Measurements from ENCODE around the gene PPP1R27.

PPP1R27 gene

DNA sequence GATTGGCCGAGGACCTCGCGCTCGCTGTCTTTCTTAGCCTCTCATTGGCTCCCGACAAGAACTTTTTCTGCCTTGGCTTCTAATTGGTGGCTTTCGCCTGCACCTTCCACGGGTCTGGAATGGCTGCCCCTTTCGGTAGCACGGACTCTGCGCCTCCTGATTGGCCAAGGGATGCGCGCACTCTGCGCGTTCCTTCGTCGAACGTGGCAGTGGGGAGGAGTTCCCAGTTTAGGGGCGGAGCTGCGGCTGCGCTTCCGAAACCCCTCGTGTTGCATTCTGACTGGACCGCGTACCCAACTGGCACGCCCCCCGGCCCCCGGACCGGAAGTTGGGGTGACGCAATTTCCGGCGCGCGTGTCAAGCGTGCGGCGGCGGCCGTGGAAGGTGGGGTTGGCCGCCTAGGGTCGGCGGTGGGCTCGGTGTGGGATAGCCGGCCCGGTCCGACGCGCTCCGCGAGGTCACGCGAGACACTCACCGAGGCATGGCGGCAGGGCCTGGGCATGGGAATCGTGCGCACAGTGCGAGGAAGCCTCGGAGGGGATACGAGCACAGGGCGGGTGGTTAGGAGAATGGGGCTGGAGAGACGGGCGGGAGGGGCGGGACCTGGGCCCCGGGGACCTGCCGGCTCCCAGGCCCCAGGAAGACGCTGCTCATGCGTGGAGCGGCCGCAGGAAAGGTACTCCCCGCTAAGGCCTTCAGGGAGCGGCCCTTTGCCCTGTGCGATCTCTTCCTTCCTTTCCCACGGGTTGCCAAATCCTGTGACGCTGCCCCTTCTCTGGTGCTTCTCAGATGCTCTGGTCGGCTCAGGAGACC, 26.1 kb upstream of the PPP1R27 start:
- DNase-seq = peak; percentile 95

DNA sequence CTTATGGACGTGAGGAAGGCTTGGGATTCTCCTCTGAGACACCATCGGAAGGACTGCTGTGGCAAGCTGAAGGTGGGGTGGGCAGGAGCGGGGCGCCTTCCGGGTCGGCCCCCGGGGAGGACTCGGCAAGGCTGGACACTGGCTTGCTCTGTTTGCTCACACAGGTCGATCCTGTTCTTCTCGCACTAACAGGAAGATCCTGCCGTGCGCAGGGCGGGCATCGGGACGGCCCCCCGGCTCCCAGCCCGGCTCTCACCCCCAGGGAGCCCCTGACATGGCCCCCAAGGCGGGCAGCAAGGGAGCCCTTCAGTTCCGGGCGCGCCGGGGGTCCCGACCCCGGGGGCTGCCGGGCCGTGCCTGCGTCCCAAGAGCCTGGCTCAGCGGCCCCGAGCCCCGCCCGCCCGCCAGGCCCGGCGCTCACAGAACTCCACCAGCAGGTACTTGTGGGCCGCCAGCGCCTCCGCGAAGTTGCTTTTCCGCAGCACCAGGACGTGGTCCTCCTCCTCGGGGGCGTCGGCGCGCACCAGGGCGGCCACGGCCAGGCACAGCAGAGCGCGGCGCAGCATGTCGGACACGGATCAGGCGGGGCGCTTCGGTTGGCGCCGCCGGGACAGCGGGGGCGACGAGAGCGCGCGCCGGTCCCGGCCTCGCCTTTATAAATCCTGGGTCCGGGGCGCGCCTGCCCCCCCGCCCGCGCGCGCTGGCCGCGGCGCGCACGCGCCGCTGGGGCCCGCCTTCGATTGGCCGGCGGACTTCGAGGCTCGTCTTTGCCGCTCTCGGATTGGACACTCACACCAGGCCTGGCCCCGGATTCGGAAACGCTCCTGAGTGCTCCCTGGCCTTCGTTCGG, 25.3 kb upstream of the PPP1R27 start, which contains the start of gene P4HB:
TSS of gene P4HB (minus strand) at position 630 of the 850 bp plus-strand sequence. CDS start at position 566, 64 bp downstream.
- no peak for DNase-seq

DNA sequence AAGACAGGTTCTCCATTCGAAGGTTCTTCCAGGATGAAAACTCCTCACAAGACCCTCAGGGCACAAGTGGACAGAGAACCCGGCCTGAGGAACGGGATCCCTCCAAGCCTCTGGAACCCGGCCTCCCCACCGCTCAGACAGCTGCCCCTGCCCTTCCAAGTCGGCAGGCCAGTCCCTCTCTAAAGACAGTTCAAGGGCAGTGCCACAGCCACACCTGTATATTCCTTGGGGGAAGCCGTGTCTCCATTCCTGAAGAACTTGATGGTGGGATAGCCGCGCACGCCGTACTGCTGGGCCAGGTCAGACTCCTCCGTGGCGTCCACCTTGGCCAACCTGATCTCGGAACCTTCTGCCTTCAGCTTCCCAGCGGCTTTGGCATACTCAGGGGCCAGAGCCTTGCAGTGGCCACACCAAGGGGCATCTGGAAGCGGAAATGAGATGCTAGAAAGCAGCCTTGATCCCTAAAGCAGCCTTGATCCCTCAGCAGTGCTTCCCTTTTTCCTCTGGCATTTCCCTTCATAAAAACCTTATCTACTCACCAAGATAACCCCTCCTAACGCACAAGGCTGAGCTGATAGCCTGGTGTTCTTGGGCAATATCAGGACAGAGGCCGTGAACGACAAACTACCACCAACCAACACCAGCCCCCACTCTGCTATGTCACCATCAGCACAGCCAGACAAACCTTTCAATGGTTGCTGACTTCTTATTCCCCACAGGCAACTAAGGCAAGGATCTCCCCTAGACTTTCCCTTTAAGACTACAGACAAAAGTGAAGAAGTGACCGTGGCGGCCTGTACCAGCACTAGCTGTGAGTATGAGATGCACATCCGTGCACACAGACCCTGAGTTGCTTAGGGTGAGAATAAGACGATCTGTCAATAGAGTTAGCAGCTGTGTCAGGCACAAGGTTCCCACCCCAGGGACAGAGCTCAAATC, 24.4 kb upstream of the PPP1R27 start:
- no peak for DNase-seq

DNA sequence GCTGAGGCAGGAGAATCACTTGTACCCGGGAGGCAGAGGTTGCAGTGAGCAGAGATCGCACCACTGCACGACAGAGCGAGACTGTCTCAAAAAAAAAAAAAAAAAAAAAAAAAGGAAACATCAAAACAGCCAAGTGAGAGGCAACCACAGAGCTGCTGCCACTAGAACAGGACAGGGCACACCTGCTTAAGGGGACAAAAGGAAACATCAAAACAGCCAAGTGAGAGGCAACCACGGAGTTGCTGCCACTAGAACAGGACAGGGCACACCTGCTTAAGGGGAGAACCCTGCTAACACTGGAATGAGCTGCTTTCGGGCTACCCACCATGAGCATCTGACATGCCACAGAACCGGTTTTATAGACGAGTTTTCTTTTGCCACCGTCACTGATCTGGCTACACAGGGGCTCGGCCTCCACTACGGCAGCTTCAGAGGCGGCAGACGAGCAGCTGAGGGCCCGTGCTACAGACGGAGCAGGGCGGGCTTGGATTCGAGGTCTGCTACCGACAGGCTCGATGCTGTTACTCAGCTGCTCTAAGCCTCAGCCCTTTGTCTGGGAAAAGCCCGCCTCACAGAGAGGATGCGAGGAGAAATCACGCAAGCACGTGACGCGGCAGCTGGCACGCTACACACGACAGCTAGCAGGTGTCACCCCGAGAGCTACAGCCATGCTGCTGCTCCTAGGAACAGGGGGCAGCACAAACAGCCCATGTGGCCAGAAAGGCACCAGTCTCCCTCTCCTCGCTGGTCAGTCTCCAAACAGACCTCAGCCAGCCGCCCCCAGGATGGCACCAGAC, 23.5 kb upstream of the PPP1R27 start:
- no peak for DNase-seq

DNA sequence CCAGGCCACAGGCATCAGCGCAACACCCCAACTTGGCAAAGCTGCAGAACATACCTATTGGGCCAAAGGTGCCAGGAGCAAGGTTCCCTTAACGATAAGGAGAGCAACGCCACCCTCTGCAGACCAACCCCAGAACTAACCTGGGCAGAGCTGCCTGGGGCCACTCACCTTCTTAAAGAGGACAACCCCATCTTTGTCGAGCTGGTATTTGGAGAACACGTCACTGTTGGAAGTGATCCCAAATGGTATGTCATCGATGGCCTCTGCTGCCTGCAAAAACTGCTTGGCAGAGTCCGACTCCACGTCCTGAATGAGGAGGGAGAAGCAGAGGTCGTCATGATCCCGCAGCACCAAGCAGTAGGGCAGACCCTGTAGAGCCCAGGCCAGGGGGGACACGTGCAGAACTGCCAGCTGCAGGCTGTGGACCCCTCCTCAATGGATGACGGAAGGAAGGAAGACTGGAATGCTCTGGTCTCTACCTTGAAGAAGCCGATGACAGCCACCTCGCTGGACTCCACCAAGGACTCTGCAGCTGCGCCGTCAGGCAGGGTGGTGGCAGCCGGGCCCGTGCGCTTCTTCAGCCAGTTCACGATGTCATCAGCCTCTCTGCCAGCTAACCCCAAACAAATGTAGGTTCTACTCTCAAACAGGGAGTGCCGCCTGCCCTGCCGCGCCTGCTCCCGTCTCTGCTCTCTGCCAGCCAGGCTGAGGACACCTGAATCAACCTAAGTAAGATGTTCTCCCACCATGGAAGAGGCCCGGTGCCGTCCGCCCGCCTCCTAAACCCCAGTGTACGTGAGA, 20.3 kb upstream of the PPP1R27 start:
- no peak for DNase-seq

DNA sequence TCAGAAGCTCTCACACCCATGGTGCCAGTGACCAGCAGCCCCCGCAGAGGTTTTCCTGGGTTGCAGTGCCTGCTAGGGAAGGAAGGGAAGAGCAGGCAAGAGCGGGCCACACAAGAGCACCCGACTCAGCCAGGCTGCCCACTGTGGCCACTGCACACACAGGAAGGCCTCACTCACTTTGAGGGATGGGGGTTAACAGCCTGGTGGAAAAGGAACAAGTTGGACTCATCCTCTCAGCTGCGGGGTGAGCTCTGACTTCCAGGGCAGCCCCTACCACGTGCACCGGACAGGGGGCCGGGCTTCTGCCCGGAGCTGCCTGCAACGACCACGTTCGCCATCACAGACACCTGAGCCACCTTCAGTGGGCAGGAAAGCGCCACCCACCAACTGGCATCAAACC, 17.4 kb upstream of the PPP1R27 start:
- DNase-seq = no peak

DNA sequence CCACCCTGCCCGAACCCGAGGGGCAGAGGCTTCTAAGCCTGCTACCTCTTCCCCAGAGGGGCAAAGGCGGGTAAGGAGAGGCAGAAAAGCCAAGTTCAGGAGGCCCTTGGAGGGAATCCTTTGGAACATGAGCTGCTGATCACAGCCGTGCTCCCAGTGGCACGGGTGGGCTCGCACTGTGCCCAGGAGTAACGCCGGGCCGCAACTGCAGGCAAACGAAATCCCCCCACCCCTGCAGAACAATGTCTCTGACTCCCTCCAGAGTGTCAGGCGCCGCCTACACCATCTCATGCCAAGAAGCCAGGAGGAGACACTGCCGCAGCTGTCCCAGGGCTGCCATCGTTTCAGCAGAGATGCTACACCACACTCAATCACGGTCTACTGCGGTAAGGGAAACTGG, 16.6 kb upstream of the PPP1R27 start:
- no peak for DNase-seq

DNA sequence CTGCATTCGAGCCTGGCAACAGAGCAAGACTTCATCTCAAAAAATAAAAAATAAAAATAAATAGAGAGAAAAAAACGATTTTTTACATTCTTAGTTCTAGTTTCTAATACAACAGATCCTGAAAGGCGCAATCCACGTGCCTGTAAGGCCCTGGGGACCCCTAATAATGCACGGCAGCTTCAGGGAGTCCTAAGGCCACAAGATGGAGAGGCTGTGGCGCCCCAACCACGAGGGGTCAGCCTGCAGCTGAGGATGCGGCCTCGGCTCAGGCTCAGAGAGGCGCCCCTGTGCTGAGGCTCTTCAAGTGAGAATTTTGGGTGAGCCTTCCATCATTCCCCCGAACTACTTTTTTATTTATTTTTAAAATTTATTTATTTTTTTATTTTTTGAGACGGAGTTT, 14.6 kb upstream of the PPP1R27 start:
- DNase-seq = no peak

DNA sequence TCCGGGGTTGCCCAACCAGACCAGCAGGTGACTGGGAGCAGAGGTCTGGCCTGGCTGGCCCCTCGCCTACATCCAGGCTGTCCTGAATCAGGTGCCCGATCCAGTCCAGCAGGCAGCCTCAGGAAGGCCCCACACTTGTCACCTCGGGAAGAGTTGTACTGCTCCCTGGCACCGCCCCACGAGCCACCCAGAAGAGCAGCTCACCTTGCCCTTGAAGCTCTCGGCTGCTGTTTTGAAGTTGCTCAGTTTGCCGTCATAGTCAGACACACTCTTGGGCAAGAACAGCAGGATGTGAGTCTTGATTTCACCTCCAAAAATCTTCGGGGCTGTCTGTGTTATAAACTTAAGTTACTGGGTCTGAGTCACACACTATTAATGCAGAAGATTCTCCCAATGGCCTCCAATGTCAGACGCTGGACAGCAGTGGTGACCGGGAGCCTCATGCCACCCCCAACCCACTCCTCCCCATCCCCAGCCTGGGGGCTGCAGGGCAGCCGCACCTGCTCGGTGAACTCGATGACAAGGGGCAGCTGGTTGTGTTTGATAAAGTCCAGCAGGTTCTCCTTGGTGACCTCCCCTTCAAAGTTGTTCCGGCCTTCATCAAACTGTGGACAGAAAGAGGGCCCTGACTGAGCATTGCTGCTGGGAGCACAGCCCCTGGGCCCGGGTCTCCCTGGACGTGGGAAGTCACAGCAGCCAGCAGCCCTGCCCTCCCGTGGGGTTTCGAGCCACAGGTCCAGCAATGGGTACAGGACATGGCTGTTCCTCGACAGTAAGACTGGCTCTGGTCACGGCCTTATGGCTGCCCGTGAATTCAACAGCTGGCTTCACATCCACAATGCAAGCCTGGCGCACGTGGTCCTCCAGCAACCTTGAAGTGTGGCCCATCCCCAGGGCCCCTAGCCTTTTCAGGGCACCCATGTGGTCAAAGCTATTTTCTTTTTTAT, 12.2 kb upstream of the PPP1R27 start:
- DNase-seq = no peak

DNA sequence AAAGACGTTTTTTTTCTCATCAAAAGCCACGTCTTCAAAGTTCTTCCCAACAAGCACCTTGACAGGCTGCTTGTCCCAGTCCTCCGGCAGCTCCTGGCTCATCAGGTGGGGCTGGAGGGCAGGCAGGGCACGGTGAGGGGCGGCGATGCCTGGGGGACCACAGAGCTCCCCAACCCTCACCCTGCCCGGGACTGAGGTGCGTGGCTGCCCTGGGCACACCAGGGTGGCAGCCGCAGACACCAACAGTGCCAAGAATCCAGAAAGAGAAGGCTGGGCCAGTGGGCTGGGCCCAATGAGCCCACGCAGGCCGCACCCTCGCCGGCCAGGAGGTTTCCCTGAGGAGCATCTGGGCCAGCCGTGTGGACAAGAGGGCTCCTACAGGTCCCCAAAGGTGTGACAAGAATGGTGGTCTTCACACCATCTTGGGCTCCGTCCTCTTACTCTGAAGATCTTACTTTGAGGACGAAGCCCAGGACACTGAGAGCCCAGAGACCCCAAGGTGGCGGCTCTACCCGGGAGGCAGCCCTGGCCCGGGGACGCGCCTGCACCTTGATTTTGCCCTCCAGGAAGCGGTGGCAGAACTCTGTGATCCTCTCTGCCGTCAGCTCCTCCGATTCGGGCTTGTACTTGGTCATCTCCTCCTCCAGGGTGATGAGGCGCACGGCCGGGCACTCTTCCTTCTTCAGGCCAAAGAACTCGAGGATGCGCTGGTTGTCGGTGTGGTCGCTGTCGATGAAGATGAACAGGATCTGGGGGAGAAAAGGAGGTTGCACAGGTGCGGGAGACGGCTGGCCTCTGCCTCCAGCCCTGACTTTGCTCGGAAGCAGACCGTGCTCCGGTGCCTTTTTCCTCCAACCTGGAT, 11.3 kb upstream of the PPP1R27 start:
- no peak for DNase-seq

DNA sequence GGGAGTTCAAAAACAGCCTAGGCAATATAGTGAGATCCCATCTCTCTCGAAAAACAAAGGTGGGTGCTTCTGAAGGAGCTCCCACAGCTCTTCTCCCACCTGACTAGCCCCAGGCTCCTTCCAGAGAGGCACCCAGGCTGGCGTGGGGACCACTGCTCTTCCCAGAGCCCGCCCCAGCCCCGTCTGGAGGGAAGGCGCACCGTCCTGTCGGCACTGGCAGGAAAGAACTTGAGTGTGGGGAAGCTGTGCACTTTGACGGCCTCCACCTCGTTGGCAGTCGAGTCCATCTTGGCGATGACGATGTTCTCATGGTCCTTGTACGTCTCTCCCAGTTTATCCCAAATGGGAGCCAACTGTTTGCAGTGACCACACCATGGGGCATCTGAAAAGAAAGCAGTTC, 10.5 kb upstream of the PPP1R27 start:
- DNase-seq = no peak

DNA sequence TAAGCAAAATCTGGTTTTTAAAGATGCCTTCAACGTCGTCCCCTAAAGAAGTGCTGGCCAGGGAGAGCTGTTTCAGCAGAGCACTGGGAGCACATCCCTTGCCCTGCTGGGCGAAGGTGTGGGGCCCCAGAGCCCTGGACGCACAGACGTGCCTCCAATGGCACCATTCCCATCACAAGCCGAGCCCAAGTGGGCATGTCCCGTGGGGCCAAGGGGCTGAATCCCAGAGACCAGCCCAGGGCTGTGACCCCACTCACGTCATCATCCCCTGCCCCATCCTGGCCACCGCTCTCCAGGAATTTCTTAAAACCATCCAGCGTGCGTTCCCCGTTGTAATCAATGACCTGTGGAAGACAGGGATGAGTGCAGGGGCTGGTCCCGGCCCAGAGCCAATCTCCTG, 10.0 kb upstream of the PPP1R27 start:
- no peak for DNase-seq

DNA sequence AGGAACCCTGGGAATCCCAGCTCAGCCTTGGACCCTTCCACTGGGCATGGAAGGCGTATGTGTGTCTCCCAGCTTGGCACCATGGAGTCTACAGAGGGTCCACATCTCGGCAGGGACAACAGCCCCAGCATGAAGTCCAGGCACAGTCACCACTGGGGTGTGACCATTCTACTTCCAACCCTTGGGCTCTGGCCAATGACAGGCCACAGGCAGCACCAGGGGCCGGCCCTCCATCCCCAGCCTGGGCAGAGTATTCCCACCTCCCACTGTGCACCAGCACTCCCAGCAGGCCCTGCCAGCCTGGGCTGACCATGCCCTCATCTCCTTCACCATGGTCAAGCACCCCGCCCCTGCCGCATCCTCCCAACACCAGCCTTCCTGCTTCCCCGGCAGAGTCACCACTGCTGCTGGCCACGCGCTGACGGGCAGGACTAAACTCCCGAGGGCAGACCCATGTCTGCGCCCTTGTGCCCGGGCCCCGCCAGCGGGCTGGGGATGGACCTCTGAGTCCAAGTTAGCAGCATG, 9.5 kb upstream of the PPP1R27 start:
- no peak for DNase-seq

DNA sequence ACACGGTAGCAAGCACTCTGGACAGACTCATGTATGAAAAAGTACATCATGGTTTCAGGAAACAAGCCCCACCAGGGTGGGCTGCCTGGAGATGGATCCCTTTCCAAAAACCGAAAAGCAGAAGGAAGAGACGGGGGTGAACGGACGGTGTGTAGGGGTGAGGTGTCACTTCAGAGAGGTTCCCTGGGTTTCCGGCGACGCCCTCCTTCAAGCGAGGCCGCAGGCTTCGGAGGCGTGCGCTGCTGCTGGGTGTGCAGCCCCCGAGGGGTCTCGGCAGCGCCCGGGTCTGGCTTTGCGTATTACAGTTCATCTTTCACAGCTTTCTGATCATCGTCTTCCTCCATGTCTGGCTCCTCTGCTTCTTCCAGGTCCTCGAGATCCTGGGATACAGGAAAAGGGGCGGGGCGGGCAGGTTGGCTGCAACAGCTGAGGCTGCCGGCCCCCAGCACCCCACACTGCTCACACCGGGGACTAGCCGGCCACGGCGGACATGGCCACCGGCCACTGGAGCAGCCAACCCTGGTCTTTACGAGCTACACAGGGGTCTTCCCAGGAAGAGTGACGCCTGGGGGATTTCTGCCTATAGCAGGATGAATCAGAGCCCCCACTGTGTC, 9.0 kb upstream of the PPP1R27 start:
- no peak for DNase-seq

DNA sequence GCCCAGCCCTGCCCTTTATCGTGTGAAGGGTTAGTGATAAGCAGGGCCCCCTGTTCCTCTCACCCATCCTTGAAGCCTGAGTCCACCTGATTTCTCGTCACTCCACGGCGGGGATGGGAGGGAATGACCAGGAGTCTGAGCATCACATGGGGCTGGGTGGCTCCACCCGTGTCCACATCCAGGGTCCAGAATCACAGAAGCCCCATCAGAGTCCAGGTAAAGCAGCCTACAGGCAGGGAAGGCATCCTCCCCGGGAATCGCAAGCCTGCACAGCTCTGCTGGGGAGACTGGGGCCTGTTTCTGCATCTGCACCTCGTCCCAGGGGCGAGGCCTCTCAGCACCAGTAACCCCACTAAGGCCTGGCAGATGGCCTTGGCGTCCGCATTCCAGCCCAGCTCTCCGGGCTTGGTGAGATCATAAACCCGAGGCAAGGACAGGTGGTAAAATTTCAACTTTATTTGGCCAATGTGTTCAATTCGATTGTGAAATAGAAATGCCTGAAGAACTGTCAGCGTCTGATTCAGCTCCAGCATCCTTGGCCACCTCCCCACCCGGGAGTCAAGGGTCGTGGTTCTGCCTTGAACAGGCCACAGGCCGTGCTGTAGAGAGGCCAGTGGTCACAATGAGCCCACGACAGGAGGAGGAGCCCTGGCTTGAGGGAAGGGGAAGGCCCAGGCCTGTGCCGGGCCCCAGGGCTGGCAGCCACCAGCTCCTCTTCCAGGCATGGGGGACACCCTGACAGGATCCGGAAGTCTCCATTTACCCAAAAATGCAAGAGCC, 8.1 kb upstream of the PPP1R27 start:
- no peak for DNase-seq

DNA sequence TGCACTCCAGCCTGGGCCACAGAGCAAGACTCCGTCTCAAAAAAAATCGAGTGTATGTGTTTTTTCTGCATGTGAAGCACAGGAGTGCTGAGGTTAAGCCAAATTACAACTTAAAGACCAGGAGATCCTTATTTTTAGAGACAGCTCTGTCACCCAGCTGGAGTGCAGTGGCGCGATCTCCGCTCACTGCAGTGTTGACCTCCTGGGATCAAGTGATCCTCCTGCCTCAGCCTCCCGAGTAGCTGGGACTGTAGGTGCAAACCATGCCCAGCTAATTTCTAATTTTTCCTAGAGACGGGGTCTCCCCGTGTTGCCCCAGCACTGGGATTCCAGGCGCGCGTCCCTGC, 7.5 kb upstream of the PPP1R27 start:
- DNase-seq = no peak

DNA sequence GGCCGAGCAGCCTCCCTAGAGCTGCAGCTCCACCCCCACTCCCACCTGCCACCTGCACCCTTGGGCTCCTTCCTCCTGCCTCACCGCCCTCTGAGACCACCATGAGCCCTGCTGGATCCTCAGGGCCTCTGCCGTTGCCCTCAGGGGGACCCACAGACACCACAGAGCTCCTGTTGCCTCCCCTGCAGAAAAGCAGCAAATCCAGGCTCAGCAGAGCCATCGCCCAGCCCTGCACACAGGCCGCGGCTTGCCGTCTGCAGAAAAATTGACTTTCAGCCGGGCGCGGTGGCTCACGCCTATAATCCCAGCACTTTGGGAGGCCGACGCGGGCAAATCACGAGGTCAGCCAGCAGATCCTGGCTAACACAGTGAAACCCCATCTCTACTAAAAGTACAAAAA, 7.0 kb upstream of the PPP1R27 start:
- no peak for DNase-seq

Measured in 8988T (cell line).